Measurements from ENCODE around the gene KRTAP10-9. TPM values are rescaled to one million over a fixed set of nuclear protein-coding genes. Genes with fewer than 3 reads are reported as not detected.

KRTAP10-9 gene
- total RNA-seq, 1 donor from 2014 or later, result not detected

DNA sequence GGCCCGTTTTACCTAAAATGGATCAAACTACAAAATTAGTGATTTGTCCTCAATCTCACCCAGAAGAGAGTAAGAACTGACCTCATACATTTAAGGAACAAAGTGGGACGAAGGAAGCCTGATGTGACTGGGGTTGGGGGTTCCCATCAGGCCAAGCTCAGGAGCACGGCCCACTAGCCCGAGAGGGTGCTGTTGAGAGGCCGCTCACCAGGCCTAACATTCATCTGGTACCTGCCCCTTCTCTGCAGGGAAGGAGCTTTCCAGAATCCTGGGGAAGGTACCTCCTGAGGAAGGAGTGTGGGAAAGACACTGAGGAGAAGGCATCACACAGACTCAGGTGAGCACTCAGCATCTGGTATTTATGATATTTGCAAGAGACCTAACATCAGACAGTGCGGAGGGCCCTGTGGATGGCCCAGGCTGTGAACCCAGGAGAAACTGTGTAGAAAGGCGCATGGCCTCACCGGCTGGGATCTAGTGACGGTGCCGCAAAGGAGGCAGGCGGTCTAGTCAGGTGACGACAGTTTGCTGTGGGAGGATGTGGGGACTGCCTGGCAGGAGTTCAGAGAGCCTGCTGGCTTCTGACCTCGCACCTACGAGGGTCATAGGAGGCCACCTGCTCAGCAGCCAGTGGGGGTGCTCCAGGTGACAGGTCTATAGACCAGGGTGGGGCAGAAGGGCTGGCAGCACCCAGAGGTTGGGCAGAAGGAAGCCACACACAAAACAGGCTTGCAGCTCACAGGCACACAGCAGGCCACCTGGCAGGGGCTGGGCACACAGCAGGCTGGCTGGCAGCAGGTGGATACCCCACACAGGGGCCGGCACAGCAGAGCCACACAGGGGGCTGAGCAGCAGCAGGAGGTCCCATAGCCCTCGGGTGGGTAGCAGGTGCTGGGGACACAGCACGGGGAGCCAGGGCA lies 27.0 kb downstream of the KRTAP10-9 start:
- Histone ChIP-seq H3K4me1 (no peaks in the 10 kb centered on the region), H3K9me3 (no peaks in the 10 kb centered on the region), H3K27ac (no peak overlapping the region), H3K36me3 (no peaks in the 10 kb centered on the region), H3K4me3 (no peak overlapping the region), H3K27me3 (no peaks in the 10 kb centered on the region)
- TF ChIP-seq POLR2A (IDR thresholded peaks at IDR 0.05) (no peak), POLR2AphosphoS5 (IDR thresholded peaks at IDR 0.05; ENCODE audit: insufficient read depth in 1 of 2, low read depth in 1 of 2) (peak in 1 of 2 donors; percentile 45), CTCF (IDR thresholded peaks at IDR 0.05) (no peak)
- no peak for DNase-seq (ENCODE audit: extremely low spot score in 2 of 2)
- intact Hi-C loops (cut with DNase I), result no loop called here

GRCh38 chr21:44654576-44655175 lies 27.8 kb downstream of the KRTAP10-9 start, which contains the start of gene KRTAP12-4:
Gene KRTAP12-4, minus strand, starts transcription at chr21:44654659. Its CDS starts 45 bp downstream, at chr21:44654614.
- H3K36me3 ChIP-seq, result no peaks in the 10 kb centered on the region
- no peaks in the 10 kb centered on the region for H3K4me1 ChIP-seq
- no peaks in the 10 kb centered on the region for H3K27me3 ChIP-seq
- no peaks in the 10 kb centered on the region for H3K9me3 ChIP-seq
- H3K27ac ChIP-seq, result no peak within 1 kb of the TSS
- no peak within 1 kb of the TSS for H3K4me3 ChIP-seq
- DNase-seq (ENCODE audit: extremely low spot score in 2 of 2), result no peak
- intact Hi-C loops (cut with DNase I), result no loop called here
- TF ChIP-seq POLR2A (IDR thresholded peaks at IDR 0.05), result no peak
- no peak for TF ChIP-seq CTCF (IDR thresholded peaks at IDR 0.05)
- TF ChIP-seq POLR2AphosphoS5 (IDR thresholded peaks at IDR 0.05; ENCODE audit: insufficient read depth in 1 of 2, low read depth in 1 of 2), result no peak

DNA sequence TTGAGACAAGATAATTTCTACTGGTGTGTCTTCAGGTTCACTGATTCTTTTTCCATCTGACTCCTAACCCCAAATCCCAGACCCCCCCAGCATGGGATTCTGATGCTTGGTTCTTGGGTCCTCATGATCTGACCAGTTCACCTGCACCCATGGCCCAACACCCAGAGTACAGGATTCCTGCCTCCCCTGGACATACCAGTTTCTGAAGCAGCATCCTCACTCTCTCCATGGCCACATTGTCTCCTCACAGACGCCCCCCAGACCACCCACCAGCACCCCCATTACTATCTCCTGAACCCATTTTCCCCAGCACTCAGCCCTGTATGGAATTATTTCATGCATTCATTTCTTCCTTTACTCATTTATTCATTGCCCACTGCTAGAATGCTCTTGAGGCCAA lies 30.0 kb downstream of the KRTAP10-9 start:
- Histone ChIP-seq H3K4me3 (no peak overlapping the region), H3K4me1 (no peaks in the 10 kb centered on the region), H3K27me3 (no peaks in the 10 kb centered on the region), H3K9me3 (no peaks in the 10 kb centered on the region), H3K36me3 (no peaks in the 10 kb centered on the region), H3K27ac (no peak overlapping the region)
- intact Hi-C loops (cut with DNase I), result no loop called here
- TF ChIP-seq POLR2A (IDR thresholded peaks at IDR 0.05) (no peak), CTCF (IDR thresholded peaks at IDR 0.05) (no peak), POLR2AphosphoS5 (IDR thresholded peaks at IDR 0.05; ENCODE audit: insufficient read depth in 1 of 2, low read depth in 1 of 2) (no peak)
- no peak for DNase-seq (ENCODE audit: extremely low spot score in 2 of 2)

GRCh38 chr21:44657635-44658540 lies 31.0 kb downstream of the KRTAP10-9 start, which contains the start of gene KRTAP12-3:
Gene KRTAP12-3, plus strand, starts transcription at chr21:44657932. Its CDS starts 48 bp downstream, at chr21:44657980.
- no peaks in the 10 kb centered on the region for H3K27me3 ChIP-seq
- no peak for DNase-seq (ENCODE audit: extremely low spot score in 2 of 2)
- H3K9me3 ChIP-seq, result no peaks in the 10 kb centered on the region
- no peaks in the 10 kb centered on the region for H3K36me3 ChIP-seq
- TF ChIP-seq CTCF (IDR thresholded peaks at IDR 0.05) (no peak), POLR2AphosphoS5 (IDR thresholded peaks at IDR 0.05; ENCODE audit: insufficient read depth in 1 of 2, low read depth in 1 of 2) (no peak), POLR2A (IDR thresholded peaks at IDR 0.05) (no peak)
- H3K4me1 ChIP-seq, result no peaks in the 10 kb centered on the region
- no peak within 1 kb of the TSS for H3K27ac ChIP-seq
- no peak within 1 kb of the TSS for H3K4me3 ChIP-seq
- intact Hi-C loops (cut with DNase I), result no loop called here

Measured in vagina (tissue), 2 donors.